Activated CD4-positive, alpha-beta T cell treated with anti-CD3 and anti-CD28 coated beads for 24 hours (primary cell): Measurements from ENCODE around the gene TRIOBP.

Source experiments
- DNase-seq, 2 donors: peaks; one replicate each; pipeline ENCODE4 v3.0.0-alpha.2; 2020; ENCODE audit warnings: low read depth in 2 of 2

TRIOBP gene

DNA sequence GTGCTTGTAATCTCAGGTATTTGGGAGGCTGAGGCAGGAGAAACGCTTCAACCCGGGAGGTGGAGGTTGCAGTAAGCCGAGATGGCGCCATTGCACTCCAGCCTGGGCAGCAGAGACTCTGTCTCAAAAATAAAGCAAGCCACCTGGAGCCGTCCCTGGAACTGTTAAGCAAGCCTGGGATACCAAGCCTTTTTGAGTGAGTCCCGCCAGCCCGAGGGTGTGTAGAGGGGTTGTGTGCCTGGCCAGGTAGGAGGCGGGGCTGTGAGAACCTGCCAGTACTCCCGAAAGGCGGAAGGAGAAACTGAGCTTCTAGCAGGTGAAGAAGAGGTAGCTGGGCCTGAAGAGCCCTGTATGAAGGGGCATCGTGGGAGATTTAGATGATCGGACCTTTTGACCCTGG is 52.4 kb downstream of the TRIOBP start:
- DNase-seq: no peak

DNA sequence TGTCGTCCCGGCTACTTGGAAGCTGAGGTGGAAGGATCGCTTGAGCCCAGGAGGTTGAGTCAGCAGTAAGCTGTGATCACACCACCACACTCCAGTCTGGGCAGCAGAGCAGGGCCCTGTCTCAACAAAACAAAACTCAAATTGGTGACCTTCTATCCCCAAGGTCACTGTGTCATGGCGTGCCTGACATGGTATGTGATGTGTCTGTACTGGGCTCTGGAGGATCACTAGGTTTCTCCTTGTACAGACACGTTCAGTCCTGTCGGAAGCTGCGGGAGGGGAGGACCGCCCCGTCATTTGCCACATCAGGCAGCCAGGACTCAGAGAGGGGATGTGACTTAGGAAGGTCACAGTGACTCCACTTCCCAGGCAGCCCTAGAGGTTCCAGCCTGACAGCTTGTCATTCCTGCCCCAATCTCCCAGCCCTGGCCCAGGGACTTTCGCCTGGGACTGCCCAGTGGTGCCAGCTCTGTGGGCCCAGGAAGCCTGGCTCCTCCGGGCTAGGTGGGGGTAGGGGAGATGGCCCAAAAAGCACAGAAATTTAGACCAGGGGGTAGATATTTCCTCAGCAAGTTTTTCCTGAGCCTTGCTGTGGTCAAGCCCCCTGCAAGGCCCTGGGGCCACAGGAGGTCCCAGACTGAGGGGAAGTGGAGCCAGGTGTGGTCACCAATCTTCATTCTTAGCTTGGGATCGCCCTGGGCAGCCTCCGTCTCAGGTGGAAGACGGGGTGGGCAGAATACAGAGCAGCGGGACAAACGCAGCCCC is 53.2 kb downstream of the TRIOBP start:
- no peak for DNase-seq

DNA sequence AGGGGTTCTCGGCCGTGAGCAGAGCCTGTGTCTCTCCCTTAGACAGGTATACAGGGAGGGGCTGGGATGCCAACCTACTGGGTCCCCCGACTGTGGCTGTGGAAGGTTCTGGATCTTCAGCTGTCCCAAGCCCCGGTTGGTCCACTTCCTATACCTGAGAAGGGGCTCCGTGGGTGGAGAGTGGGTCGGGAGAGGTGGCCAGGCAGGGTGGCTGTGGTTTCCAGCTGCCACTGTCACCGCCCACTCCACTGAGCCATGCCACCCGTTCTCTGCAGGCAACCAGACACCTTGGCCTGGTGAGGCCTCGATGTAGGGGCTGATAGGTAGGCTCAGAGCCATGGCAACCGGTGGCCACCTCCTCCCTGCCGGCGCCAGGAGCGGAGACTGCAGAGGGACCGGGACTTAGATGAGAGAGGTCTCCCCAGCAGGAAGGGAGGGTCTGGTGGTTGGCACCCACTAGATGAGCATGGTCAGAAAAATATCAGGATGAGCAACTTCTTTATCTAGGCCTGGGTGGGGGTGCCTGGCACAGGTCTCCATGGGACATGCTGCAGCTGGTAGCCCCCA is 53.8 kb downstream of the TRIOBP start:
- DNase-seq: no peak

DNA sequence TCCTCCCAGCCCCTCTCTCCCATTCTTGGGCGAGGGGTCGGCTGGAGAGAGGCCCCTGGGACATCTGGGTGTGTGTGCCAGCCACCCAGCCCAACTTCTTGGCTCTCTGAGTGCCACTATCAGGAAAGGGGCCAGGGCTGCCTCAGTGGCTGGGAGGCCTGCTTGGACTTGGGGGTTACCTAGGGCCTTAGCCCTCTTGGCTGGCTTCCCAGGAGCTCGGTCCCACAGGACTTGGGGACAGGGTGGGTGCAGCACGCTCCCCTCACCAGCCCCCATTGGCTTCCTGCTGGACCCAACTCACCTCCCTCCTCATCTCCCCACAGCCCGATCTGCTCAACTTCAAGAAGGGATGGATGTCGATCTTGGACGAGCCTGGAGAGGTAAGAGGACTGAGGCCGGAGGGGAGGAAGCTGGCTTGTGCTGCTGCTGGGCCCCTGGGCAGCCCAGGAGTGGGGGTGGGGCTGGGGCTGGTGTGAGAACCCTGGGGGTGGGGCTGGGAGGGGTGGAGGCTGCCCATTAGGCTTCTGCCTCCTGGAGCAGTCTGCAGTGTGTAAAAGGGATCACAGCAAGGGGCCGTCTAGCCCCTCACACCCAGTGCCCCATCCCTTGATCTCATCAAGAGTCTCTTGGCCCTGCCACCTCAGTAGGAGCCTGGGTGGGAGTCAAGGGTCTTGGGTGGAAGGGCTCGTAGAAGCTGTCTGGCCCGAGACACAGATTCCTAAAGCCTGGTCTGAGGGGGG is 54.8 kb downstream of the TRIOBP start:
- DNase-seq: no peak

DNA sequence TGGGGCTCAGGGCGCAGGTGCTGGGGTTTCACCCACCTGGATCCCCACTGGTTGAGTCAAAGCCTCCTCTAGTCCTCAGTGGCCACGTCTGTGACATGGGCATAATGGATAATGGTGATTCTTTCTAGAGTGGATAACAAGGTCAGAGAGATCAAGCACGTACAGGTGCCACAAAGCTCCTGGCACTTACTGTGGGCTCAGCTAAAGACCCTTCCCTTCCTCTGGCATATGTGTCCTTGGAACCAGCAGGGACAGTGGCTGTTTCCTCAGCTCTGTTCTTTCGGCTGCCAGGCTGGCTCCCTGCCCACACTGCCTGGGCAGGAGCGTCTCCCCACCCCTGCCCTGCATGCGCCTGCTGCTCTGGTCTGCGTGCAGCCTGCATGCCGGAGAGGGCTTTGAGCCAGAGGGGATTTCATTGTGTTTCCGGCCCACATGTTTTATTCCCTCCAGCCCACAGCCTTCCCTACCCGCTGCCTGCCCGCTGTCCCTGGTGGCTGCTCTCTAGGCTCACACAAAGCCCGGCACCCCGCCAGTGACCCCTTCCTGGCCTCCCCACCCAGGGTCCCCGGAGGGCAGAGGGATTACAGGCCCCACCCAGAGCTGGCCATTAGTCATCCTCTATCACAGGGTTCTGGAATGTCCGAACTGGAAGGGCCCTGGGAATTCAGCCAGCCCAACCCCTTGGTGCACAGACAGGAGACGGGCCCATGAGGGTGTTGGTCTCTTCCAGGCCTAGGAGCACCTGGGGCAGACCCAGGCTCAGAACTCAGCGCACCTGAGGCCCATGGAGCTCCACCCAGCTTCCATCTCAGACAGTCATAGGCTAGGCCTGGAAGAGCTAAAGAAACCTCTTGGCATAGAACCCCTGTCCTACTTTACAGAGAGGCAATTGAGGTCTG is 55.6 kb downstream of the TRIOBP start:
- no peak for DNase-seq

DNA sequence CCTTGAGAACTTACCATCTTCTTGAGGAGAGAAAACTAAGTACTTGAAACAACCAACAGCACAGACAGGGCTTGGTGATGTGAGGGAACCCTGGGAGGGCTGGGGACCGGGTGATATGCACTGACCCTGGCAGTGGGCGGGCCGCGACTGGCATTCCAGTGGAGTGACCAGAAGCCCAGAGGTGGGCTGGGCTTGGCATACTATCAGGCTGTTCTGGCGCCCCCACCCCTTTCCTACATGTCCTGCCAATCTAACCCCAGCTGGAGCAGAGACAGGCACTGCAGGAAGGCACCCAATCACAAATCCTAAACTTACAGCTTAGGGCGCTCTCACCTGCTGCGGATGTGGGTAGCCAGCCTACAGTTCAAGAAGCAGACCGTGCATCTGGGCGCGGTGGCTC is 56.9 kb downstream of the TRIOBP start:
- no peak for DNase-seq

DNA sequence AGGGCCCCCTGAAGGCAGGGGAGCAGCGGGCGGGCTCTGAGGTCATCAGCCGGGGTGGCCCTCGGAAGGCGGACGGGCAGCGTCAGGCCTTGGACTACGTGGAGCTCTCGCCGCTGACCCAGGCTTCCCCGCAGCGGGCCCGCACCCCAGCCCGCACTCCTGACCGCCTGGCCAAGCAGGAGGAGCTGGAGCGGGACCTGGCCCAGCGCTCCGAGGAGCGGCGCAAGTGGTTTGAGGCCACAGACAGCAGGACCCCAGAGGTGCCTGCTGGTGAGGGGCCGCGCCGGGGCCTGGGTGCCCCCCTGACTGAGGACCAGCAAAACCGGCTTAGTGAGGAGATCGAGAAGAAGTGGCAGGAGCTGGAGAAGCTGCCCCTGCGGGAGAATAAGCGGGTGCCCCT is 60.8 kb downstream of the TRIOBP start:
- no peak for DNase-seq

DNA sequence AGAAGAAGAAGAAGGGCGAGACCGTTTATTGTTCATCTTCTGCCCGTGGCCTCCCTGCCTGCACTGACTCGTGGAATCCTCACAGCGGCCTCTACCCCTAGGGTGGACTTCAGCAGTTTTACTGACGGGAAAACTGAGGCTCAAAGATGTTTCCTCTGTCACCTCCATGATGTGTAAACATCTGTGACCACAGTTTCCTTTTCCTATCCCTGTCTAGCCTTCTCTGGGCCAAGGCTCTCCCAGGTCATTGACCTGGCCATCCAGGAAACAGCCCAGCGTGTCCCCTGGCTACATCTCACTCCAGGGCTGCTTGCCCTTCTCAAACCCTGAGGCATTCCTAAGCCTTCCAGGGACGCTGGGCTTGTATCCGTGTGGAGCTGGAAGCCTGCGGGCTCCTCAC is 61.8 kb downstream of the TRIOBP start:
- no peak for DNase-seq

DNA sequence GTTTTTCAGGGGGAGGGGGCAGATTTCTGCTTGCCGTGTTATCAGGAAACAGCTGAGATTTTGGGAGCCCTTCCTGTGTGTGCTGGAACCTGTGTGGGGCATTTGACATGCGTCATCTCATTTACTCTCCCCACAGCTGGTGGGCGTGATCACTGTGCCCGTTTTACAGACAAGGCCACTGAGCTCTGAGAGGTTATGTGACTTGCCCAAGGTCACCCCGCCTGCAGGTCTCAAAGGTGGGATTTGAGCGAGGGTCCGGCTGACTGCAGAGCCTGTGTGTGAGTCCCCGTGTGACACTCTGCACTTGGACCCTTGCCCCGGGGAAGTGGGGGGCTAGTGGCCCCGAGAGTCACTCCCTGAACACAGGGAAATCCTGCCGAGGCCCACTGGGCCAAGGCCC is 62.4 kb downstream of the TRIOBP start:
- DNase-seq: no peak

DNA sequence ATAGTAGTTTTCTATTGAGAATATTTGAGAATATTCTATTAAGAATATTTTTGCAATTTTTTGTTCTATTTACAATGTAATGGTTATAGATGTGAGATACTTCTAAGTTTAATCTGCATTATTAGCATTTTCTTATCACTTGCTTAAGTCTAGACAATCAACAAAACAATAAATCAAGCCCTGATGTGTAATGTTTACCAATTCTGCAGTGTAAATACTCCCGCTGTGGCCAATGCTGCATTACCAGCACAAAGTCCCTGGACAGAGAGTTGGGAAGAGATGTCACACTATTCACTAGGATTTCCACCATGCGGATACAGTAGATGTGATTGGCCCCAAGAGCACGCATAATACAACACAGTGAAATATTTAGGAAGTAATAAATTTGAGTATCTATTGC is 63.3 kb downstream of the TRIOBP start:
- no peak for DNase-seq

DNA sequence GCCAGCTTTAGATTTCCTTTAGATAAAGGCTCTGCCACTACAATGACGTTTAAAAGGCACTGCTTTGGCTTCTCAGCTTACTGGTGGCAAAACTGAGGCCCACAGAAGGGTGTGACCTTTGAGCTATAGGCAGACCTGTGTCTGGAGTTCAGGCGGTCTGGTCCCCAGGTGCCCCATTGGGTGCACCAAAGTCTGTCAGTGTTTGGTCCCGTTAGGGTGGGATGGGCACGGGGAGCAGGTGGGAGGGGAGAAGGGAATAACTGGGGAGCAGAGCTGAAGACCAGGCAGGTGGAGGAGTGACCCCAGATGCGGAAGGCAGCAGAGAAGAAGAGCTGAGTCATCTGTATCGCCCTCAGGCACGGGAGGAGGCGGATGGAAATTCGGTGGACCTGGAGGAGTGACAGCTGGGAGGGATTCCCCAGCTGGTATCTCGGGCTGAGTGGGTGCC is 65.6 kb downstream of the TRIOBP start:
- DNase-seq: no peak

DNA sequence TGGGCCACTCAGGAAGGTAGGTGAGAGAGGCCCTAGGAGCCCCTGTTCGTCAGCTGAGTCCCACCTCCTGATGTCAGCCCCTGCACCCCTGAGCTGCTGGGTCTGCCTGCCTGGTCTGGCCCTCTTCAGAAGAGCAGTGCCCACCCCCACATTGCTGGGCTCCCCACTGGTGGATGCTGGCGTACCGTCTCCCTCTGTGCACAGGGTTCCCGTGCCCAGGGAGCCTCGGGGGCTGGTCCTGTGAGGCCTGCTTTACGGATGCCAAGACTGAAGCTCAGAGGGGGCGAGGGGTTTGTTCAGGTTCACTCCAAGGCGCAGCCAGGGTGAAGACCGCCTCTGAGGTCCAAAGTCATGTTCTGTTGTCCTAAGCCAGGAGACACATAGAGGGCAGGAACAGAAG is 66.2 kb downstream of the TRIOBP start:
- DNase-seq: no peak

DNA sequence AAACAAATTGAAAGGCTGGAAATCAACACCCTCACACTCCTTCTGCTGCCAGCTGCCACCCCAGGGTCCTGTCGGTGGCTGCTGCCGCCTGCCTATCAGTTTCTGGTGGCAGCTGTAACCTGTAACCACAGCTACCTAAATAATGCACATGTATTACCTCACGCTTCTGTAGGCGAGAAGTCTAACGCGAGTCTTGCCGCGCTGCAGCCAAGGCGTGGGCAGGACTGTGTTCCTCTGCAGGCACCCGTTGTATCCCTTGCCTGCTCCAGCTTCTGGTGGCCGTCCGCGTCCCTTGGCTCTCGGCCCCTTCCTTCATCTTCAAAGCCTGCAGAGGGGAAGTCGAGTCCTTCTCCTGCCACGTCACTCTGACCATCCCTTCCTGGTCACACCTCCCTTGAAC is 66.8 kb downstream of the TRIOBP start:
- no peak for DNase-seq

DNA sequence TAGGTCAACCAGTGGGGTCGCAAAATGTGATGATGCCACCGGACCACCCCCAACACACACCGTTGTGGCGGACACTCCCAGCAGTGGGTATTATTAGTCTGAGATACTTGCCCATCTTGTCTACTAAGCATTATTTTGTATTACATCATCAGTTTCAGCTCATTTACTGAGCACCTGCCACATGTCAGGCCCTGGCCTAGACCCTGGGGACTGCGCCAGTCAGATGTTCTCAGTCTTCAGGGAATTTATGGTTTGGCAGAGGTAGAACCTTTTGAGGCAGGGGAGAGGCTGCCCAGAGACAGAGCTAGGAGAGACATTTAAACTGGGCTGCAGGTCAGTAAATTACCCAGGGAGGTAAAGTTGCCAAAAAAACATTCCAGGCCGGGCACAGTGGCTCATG is 67.8 kb downstream of the TRIOBP start:
- no peak for DNase-seq

DNA sequence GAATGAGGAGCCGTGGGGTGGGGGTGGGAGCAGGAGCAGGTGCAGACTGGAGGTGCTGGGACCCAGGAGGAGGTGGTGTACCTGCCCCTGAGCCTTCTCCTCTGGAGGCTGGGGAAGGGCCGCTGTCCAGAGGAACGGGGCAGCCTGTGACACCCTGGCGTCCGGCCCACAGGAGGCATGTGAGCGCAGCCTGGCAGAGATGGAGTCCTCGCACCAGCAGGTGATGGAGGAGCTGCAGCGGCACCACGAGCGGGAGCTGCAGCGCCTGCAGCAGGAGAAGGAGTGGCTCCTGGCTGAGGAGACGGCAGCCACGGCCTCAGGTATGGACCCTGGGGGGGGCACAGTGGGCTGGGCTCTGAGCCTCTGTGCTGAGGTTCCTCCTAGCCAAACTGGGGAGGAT is 68.7 kb downstream of the TRIOBP start:
- DNase-seq: no peak

DNA sequence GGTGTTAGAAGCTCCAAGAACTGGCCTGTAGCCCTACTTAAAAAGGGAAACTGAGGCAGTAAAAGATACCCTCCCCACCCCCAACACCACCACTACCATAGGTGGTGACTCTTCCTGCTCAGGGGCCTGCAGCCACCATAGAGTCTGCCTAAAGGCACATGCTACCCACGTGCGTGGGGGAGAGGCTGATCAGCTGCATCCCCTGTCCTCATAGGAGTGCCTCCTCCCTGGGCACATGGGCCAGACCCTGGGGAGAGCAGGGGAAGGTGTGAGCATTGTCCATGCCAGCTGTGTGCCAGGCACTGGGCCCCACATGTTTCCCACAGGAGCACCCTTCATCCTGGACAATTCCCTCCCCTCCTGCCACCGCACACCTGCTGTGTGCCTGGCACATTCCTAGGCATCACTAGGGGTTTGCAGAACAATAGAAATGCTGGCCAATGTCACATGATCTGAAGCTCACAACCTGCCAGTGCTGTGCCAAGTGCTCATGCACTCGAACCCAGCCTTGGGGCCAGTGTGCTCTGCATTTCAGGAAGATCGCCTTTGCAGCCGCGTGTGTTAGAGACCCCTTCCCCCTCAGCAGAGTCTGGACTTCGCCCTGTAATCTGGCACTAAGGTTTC is 69.2 kb downstream of the TRIOBP start:
- no peak for DNase-seq

DNA sequence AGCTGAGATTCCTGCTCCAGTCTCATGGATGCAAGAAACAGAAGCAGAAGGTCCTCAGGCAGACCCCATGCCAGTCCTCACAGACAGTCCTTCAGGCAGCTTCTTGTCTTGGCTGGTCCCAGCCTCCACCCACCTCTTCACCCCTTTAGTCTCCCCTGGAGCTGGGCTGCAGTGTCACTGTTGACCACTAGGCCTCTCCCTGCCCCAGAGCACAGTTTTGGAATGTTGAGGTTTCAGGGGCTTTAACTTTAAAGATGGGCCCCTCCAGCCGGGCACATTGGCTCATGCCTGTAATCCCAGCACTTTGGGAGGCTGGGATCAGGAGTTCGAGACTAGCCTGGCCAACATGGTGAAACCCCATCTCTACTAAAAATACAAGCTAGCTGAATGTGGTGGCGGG is 71.4 kb downstream of the TRIOBP start:
- no peak for DNase-seq

DNA sequence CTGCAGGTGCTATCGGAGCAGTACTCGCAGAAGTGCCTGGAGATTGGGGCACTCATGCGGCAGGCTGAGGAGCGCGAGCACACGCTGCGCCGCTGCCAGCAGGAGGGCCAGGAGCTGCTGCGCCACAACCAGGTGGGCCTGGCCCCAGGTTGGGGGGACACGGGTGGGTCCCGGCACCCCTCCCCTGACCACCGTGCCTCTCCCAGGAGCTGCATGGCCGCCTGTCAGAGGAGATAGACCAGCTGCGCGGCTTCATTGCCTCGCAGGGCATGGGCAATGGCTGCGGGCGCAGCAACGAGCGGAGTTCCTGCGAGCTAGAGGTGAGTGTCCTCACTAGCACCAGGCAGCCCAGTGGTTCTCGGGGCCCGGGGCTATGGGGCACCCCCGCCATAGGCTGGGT is 72.2 kb downstream of the TRIOBP start:
- DNase-seq: no peak

DNA sequence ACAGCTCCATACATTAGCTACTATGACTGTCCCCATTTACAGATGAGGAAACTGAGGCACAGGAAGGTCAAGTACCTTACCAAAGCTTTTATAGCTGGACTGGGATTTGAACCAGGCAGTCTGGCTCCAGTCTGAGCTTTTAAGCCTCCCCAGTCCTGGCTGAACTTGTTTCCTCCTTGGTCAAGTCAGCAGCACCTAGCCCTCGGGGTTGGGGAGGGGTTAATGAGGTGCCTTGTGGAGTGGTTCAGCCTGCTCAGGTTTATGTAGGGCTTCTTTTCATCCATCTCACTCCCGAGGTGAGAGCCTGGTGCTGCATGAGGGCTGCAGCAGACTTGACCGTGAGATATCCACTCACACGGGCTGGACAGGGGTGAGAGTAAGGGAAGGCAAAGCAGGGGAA is 74.2 kb downstream of the TRIOBP start:
- DNase-seq: no peak

DNA sequence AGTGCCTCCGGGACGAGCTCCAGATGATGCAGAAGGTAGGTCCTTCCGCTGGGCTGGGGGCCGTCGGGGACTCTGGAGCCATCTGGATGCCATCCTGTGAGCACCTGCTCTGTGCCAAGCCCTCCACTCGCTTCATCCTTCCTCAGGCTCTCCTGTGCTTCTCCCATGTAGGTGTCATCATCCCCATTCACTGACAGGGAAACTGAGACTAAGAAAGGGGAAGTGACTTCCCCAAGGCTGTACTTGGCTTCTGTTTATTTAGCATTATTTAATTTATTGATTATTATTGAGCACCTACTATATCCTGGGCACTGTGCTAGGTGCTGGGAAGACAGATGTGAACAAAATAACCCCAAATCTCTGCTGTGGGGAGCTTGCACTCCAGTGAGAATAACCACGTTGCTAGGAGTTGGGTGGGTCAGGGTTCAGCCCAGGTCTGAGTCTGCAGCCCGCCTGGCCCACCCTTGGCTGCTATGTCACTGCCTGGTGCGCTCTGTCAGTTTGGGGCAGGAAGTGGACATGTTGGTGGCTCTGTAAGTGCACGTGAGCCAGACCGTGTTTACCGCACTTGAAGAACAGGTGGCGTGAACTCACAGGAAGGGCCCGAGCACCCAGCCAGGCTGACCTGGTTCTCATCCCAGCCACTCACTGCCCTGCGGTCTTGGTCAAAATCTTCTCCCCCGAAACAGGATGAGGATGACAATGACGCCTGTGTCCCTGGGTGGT is 75.0 kb downstream of the TRIOBP start:
- DNase-seq: no peak

DNA sequence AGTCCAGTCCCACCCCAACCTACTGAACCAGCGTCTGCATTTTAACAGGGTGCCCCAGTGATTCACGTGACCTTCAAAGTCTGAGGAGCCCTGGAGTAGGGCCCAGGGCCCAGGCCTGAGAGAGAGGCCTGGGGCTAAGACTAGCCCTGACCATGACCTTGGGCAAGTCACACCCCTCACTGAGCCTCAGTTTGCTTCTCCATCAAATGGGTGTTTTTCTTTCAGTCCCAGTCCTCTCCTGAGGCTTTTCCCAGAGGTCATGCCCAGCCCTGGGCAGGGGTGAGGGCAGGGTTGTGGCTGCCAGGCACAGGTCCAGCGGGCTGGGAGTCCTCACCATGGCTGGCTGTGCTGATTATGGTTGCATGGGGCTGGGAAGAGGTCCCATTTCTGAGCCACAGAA is 77.9 kb downstream of the TRIOBP start:
- DNase-seq: no peak
